Adipocyte (in vitro differentiated cells): ENCODE data around the gene ZBP1.

Source experiments
- DNase-seq: peaks from one replicate; pipeline ENCODE4 v3.0.0-alpha.2; 2015; ENCODE audit warnings: low read depth
- H3K27me3 ChIP-seq: replicated peaks from 2 replicates; pipeline ENCODE4 v1.7.0; 2013; ENCODE audit warnings: mild to moderate bottlenecking, low read length, moderate library complexity; ENCODE audit not compliant: control insufficient read depth, insufficient read depth
- H3K36me3 ChIP-seq: 2 replicates; pipeline ENCODE4 v1.7.0; 2013; ENCODE audit warnings: low read length, mild to moderate bottlenecking, moderate library complexity; ENCODE audit not compliant: control insufficient read depth, insufficient read depth, severe bottlenecking
- H3K4me1 ChIP-seq: 2 replicates; pipeline ENCODE4 v1.7.0; 2013; ENCODE audit warnings: mild to moderate bottlenecking, low read length, moderate library complexity; ENCODE audit not compliant: control insufficient read depth, insufficient read depth
- H3K4me3 ChIP-seq: 2 replicates; pipeline ENCODE4 v1.7.0; 2013; ENCODE audit warnings: mild to moderate bottlenecking, low read length, moderate library complexity
- H3K9ac ChIP-seq: 2 replicates; pipeline ENCODE4 v1.7.0; 2013; ENCODE audit warnings: mild to moderate bottlenecking, low read length, moderate library complexity
- H3K9me3 ChIP-seq: 2 replicates; pipeline ENCODE4 v1.7.0; 2013; ENCODE audit warnings: mild to moderate bottlenecking, low read length, moderate library complexity; ENCODE audit not compliant: control insufficient read depth

Gene ZBP1, protein sequence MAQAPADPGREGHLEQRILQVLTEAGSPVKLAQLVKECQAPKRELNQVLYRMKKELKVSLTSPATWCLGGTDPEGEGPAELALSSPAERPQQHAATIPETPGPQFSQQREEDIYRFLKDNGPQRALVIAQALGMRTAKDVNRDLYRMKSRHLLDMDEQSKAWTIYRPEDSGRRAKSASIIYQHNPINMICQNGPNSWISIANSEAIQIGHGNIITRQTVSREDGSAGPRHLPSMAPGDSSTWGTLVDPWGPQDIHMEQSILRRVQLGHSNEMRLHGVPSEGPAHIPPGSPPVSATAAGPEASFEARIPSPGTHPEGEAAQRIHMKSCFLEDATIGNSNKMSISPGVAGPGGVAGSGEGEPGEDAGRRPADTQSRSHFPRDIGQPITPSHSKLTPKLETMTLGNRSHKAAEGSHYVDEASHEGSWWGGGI

DNA sequence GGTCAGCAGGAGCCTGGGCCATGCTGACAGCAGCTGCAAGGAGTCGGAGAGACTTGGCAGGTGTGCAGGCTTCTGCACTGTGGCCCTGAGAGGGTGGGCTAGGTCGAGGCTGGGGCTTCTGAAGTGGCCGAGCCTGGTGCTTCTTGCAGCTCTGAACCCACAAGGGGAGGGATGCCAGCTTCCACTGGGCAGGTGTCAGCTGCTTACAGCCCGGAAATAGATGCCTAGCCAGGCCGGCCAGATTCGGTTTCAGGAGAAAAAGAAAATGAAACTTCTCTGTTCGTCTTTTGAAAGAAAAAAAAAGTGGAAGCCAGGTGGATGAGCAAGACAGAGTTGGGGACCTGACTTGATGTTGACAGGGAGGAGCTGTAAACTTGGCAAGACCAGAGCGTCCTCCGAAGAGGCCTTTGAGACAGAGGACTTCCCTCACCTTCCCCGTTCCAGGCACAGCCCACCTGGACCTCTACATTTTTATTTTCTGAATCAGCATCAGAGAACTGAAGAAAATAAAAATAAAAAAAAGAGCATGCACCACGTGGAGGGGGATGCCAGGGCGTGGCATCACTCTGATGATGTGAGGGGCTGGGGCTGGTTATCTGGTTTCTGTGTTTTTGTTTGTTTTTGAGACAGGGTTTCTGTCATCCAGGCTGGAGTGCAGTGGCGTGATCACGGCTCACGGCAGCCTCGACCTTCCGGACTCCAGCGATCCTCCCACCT is at the start of gene ZBP1:
ZBP1 (minus strand) TSS at position 153 of the 717 bp plus-strand sequence; CDS start at position 22, 131 bp downstream.
- Histone ChIP-seq H3K9ac (no peak within 1 kb of the TSS), H3K9me3 (peaks cover 17% of the 10 kb centered on the region), H3K4me3 (no peak within 1 kb of the TSS), H3K4me1 (no peaks in the 10 kb centered on the region), H3K36me3 (no peaks in the 10 kb centered on the region), H3K27me3 (peaks cover 58% of the 10 kb centered on the region)
- DNase-seq: no peak

DNA sequence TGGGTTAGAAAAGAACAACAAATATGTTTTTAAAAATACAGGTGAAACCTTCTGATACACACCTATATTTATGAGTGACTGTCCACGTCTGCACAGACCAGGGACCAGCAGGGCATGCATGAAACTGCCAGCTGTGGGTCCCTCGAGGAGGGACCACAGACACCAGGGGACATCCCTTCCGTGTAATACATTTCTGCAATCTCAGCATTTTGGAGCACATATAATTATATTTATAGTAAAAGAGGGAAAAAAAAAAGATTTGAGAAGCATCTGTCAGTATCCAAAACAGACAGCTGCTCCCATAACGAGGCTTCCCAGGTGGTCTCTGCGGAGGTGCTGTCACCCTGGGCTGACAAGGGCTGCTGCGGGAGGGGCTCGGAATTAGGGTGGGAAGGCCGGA is 49.4 kb upstream of the ZBP1 start:
- H3K27me3 ChIP-seq: no peaks in the 10 kb centered on the region
- no peaks in the 10 kb centered on the region for H3K9me3 ChIP-seq
- no peak for DNase-seq
- no peak overlapping the region for H3K4me3 ChIP-seq
- H3K4me1 ChIP-seq: no peaks in the 10 kb centered on the region
- H3K9ac ChIP-seq: no peak overlapping the region
- no peaks in the 10 kb centered on the region for H3K36me3 ChIP-seq

DNA sequence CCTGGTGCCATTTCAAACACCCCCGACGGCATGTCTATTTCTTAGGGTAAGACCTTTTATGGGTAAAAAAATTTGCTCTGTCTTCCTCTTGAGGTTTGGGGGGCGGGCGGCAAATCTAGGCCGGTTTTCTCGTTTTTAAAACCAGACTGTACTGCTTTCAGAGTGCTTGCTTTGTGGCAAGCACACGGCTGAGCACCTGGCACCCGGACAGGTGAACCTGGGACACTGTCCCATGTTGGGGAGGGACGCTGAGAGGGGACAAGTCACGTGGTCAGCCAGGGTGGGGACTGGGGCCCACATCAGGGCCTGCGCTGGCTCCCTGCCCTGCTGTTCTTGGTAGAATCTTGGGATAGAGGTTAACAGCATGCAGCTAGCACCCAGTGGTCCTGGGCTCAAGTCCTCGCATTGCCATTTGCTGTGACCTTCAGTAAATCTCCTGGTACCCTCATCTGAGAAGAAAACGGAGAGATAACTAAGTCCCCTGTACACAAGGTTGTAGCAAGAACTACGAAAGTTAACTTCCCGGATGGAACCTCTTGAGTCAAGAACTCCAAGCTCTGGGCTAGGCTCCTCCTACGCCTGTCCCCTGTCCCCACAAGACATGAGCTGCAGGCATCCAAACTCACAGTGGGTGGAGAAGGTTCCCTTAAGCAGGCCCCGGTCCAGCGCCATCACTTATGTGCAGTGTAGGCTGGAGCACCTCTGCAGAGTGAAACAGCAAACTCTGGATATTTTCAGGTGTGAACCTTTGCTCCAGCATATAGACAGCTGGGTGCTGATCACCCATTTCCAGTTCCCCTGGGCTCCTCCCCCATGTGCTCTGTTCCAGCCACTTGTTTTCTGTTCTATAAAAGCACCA is 47.9 kb upstream of the ZBP1 start:
- Histone ChIP-seq H3K36me3 (no peaks in the 10 kb centered on the region), H3K27me3 (no peaks in the 10 kb centered on the region), H3K9me3 (no peaks in the 10 kb centered on the region), H3K9ac (no peak overlapping the region), H3K4me1 (no peaks in the 10 kb centered on the region), H3K4me3 (no peak overlapping the region)
- DNase-seq: no peak

DNA sequence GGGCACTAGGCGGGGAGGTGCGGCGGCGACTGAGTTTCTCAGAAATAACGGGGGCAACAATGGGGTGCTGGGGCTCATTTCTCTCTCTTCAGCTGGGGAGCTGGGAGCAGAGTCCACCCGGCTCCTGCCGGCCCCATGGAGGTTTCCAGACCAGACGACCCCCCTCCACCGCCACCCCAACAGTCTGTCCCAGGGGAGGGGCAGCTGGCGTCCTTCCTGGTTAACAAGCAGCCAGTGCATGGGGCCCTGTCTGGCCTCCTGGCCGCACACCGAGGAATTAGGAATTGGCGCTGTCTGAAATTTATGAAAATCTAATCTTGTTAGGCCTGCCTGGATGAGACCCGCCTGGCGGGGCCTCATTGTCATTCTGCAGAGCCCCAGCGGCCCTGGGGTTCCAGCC is 47.2 kb upstream of the ZBP1 start:
- Histone ChIP-seq H3K4me1 (no peaks in the 10 kb centered on the region), H3K4me3 (no peak overlapping the region), H3K27me3 (no peaks in the 10 kb centered on the region), H3K9ac (no peak overlapping the region), H3K36me3 (no peaks in the 10 kb centered on the region), H3K9me3 (no peaks in the 10 kb centered on the region)
- no peak for DNase-seq

DNA sequence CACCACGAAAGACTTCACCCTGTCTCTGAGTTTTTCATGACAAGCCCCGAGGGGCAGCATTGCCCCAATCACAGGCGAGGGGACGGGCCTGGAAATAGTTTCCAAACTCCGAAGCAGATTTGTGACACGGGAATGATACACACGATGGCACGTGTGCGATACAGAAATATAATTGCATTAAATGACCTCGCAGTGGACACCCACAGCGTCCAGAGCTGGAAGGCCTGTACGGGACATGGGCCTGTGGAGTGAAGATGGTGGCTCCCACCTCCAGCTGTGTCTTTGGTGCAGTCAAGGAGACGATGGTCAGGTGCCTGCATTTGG is 46.6 kb upstream of the ZBP1 start:
- Histone ChIP-seq H3K9me3 (no peaks in the 10 kb centered on the region), H3K27me3 (no peaks in the 10 kb centered on the region), H3K36me3 (no peaks in the 10 kb centered on the region), H3K4me3 (no peak overlapping the region), H3K9ac (no peak overlapping the region), H3K4me1 (no peaks in the 10 kb centered on the region)
- DNase-seq: no peak

DNA sequence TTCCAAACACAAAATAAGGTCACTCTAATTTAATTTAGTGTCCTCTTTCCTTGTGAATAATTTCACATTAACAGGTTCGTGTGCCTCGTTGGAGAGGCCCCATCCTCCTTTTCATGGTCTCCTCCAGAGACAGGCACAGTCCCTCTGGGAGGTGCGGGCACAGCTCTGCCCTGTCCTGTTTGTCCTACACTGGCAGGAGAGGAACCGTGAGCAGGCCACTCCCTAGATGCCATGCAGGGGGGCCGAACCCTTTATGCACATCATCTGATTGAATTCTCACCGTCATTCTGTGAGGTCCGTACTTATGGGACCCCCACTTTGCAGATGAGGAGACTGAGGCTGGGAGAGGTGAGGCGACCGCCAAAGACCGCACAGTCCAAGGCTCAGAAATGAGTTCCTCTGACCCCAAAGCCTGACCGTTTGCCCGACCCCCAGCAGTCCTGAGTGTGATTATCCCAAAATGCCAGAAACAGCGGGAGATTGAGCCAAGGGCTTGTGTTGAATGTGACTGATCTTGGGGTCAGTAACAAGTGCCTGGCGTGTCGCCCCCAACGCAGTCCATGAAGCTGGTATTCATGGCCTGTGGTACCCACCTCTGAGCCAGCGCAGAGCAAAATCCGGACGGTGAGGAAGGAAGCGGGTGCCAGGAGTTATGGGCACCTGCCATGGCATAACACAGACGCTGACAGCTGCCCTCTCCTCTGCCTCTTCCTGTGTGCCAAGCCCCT is 46.0 kb upstream of the ZBP1 start:
- no peaks in the 10 kb centered on the region for H3K36me3 ChIP-seq
- no peaks in the 10 kb centered on the region for H3K4me1 ChIP-seq
- H3K9me3 ChIP-seq: no peaks in the 10 kb centered on the region
- DNase-seq: no peak
- no peaks in the 10 kb centered on the region for H3K27me3 ChIP-seq
- no peak overlapping the region for H3K4me3 ChIP-seq
- H3K9ac ChIP-seq: no peak overlapping the region

DNA sequence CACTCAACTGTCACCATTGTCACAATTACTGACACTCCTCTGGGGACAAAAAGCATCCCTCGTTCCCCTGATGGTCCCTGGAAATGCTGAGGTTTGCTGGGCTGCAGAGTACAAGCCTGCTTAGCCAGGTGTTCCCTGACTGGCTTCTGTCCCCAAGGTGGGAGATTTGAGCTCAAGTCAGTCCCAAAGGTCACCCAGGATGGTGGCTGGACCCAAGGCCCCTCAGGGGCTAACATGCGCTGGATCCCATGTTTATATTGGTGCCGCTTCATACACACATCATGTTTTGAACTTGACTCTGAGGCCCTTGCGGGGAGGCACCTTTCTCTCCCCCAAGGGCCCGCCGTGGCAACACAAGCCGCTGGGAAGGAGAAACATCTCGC is 45.4 kb upstream of the ZBP1 start:
- H3K4me3 ChIP-seq: no peak overlapping the region
- H3K4me1 ChIP-seq: no peaks in the 10 kb centered on the region
- no peaks in the 10 kb centered on the region for H3K27me3 ChIP-seq
- no peaks in the 10 kb centered on the region for H3K9me3 ChIP-seq
- no peak overlapping the region for H3K9ac ChIP-seq
- DNase-seq: no peak
- no peaks in the 10 kb centered on the region for H3K36me3 ChIP-seq

DNA sequence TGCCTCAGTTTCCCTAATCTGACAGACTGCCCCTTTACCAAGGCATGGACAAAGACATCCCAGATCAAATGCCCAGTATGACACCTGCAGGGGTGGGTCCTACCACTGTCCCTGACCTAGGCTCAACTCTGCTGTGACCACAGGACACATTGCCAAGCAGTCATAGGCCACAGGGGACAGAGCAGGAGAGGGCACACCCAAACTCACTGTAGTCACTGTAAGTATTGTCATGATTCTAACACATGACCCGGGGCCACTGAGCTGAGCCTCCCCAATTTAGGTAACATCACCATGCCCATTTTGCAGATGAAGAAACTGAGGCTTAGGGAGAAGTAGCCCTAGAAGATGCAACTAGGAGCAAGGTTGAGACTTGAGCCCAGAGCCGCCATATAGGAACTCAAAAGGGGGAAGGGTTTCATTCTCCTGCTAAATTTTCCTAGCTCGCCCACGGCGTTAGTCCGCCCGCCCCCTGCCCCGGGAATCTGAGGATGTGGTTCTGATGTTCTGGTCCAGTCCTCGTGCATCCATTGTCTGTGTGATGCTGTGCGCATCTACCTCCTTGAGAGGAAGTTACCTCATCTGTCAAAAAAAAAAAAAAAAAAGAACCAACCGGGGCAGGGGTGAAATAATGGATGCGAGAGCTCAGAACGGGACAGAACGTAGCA is 44.8 kb upstream of the ZBP1 start:
- Histone ChIP-seq H3K4me3 (no peak overlapping the region), H3K9me3 (no peaks in the 10 kb centered on the region), H3K36me3 (no peaks in the 10 kb centered on the region), H3K4me1 (no peaks in the 10 kb centered on the region), H3K9ac (no peak overlapping the region), H3K27me3 (no peaks in the 10 kb centered on the region)
- no peak for DNase-seq

DNA sequence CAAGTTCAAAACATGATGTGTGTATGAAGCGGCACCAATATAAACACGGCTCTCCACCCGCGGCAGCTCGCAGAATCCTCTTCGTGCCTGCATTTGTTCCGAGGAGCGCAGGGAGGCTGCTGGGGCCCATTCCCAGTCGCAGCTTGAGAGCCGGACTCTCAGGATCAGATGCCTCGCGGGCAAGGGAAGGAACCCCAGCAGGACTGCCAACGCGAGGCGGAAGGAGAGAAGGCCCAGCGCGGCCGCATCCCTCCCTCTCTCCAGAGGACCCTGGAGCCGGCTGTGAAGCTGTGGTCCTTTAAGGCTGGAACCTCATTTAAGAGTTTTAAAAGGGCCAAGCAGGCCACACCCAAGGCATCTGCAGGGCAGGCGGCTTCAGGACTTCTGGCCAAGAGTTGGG is 44.2 kb upstream of the ZBP1 start:
- no peaks in the 10 kb centered on the region for H3K27me3 ChIP-seq
- H3K4me1 ChIP-seq: no peaks in the 10 kb centered on the region
- H3K9me3 ChIP-seq: no peaks in the 10 kb centered on the region
- no peak for DNase-seq
- no peak overlapping the region for H3K4me3 ChIP-seq
- no peak overlapping the region for H3K9ac ChIP-seq
- no peaks in the 10 kb centered on the region for H3K36me3 ChIP-seq

DNA sequence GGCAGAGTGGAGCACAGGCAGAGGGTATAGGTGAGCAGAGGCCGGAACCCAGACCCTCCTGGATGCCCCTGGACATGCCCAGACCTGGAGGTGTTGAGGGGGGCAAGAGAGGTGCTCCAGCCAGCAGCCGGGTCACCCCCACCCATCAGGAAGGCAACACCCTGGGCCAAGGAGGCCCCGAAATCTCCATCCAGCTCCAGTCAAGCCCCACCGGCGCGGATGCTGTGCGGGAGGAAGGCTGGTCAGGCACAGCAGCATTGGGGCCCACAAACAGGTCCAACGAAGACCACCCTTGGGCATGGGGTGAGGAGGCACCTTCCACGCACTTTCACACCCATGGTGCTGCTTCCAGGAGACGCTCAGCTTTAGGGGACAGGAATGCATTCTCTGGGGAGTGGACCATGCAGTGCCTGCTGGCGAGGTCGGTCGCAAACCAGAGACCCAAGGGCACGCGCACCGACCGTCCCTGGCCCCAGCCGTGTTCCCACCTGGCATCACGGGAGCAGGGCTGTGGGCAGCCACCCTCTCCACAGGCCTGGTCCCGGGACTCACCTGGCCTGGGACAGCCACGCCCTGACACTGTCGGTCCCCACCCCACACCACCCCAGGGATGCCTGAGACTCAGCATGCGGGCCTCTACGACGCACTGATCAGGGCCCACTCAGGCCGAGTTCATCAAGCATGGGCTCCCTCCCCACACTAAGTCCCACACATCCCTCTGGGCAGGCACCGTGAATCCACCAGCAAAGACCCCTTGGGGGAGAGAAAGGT is 43.6 kb upstream of the ZBP1 start:
- Histone ChIP-seq H3K36me3 (peaks cover 5% of the 10 kb centered on the region), H3K9ac (no peak overlapping the region), H3K9me3 (no peaks in the 10 kb centered on the region), H3K27me3 (no peaks in the 10 kb centered on the region), H3K4me3 (no peak overlapping the region), H3K4me1 (no peaks in the 10 kb centered on the region)
- DNase-seq: no peak
